ENCODE data around the gene ANKRD11. TPM values are rescaled to one million over a fixed set of nuclear protein-coding genes. Genes with fewer than 3 reads are reported as not detected.

Gene ANKRD11
- total RNA-seq, 1 experiment from 2014 or later: 99.4 TPM

DNA sequence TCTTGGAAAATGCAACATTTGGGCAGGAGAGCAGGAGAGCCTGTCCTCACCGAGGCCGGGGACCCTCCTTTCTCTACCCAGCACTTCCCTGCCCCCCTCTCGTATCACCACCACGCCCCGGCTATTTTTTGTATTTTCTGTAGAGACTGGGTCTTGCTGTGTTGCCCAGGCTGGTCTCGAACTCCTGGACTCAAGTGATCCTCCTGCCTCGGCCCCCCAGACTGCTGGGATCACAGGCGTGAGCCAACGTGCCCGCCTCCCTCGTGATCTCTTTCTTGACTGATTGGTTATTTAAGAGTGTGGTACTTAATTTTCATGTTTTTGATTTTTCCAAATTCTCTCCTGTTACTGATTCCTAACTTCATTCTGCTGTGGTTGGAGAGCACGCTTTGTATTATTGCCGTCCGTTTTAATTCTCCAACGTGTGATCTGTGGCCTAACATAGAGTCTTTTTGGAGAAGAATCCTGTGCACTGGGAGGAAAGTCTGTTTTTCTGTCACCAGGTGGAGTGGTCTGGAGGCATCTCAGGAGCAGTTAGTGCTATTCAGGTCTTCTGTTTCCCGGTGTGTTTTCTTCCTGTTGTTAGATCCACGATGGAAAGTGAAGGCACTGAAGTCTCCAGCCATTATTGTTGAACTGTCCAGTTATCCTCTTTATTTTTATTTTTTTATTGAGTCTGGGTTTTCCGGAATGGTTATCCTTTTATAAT is 232.4 kb downstream of the ANKRD11 start:
- TSS peak; percentile 80 for BruUV-seq (replicated peaks)
- Histone ChIP-seq H3K27me3 (ENCODE audit: control insufficient read depth, insufficient read depth, low read length) (no peaks in the 10 kb centered on the region), H3K4me3 (ENCODE audit: low read depth in 2 of 2, low read length in 2 of 2) (peak overlapping the region; percentile 45 to 64), H3K4me1 (ENCODE audit: control insufficient read depth, insufficient read depth, low read length) (no peaks in the 10 kb centered on the region; the same call in none of the 2 replicates), H3K36me3 (ENCODE audit: control insufficient read depth, insufficient read depth, low read length) (no peaks in the 10 kb centered on the region), H3K9me3 (ENCODE audit: control insufficient read depth, insufficient read depth, low read depth, low read length) (no peaks in the 10 kb centered on the region), H3K27ac (ENCODE audit: low read length) (peak overlapping the region; percentile 83)
- ATAC-seq: no peak; the same call in 1 of the 2 replicates
- intact Hi-C loops (cut with micrococcal nuclease; ENCODE audit: unreplicated experiment): no loop called here
- DNase-seq (ENCODE audit: low read depth, low spot score): no peak
- ChIA-PET POLR2A (no interaction called here), CTCF (no interaction called here)
- in situ Hi-C loops (cut with HindIII; ENCODE audit: low pct_unique_long_range_greater_than_20kb, low sequenced_read_pairs): no loop called here
- TF ChIP-seq POLR2AphosphoS5 (IDR thresholded peaks at IDR 0.05; ENCODE audit: low read depth, low read length) (no peak; the same call in 1 of the 2 replicates), TCF7L2 (IDR thresholded peaks at IDR 0.05; ENCODE audit: low read depth, low read length) (no peak), SIN3A (IDR thresholded peaks at IDR 0.05; ENCODE audit: borderline replicate concordance, insufficient read depth, low read depth, low read length) (no peak)

GRCh38 chr16:89257281-89257731 is 233.1 kb downstream of the ANKRD11 start:
- Histone ChIP-seq H3K4me3 (ENCODE audit: low read depth in 2 of 2, low read length in 2 of 2) (peak overlapping the region; percentile 45 to 64), H3K27ac (ENCODE audit: low read length) (peak overlapping the region; percentile 83), H3K9me3 (ENCODE audit: control insufficient read depth, insufficient read depth, low read depth, low read length) (no peaks in the 10 kb centered on the region), H3K4me1 (ENCODE audit: control insufficient read depth, insufficient read depth, low read length) (no peaks in the 10 kb centered on the region; the same call in none of the 2 replicates), H3K36me3 (ENCODE audit: control insufficient read depth, insufficient read depth, low read length) (no peaks in the 10 kb centered on the region), H3K27me3 (ENCODE audit: control insufficient read depth, insufficient read depth, low read length) (no peaks in the 10 kb centered on the region)
- ATAC-seq (peak; percentile 57), DNase-seq (ENCODE audit: low read depth, low spot score) (no peak)
- intact Hi-C loops (cut with micrococcal nuclease; ENCODE audit: unreplicated experiment) (no loop called here), in situ Hi-C loops (cut with HindIII; ENCODE audit: low pct_unique_long_range_greater_than_20kb, low sequenced_read_pairs) (no loop called here)
- POLR2A ChIA-PET: interaction anchor here (0.7 kb wide), 1 partner anchor 10 kb away, joined by 3 read pairs; no protein-coding TSS in a partner anchor
- no TSS peak for BruUV-seq (replicated peaks)
- CTCF ChIA-PET: no interaction called here
- TF ChIP-seq SIN3A (IDR thresholded peaks at IDR 0.05; ENCODE audit: borderline replicate concordance, insufficient read depth, low read depth, low read length) (no peak), TCF7L2 (IDR thresholded peaks at IDR 0.05; ENCODE audit: low read depth, low read length) (no peak), POLR2AphosphoS5 (IDR thresholded peaks at IDR 0.05; ENCODE audit: low read depth, low read length) (no peak), CTCF (IDR thresholded peaks at IDR 0.05) (no peak)
- TF ChIP-seq, protein P1, sequence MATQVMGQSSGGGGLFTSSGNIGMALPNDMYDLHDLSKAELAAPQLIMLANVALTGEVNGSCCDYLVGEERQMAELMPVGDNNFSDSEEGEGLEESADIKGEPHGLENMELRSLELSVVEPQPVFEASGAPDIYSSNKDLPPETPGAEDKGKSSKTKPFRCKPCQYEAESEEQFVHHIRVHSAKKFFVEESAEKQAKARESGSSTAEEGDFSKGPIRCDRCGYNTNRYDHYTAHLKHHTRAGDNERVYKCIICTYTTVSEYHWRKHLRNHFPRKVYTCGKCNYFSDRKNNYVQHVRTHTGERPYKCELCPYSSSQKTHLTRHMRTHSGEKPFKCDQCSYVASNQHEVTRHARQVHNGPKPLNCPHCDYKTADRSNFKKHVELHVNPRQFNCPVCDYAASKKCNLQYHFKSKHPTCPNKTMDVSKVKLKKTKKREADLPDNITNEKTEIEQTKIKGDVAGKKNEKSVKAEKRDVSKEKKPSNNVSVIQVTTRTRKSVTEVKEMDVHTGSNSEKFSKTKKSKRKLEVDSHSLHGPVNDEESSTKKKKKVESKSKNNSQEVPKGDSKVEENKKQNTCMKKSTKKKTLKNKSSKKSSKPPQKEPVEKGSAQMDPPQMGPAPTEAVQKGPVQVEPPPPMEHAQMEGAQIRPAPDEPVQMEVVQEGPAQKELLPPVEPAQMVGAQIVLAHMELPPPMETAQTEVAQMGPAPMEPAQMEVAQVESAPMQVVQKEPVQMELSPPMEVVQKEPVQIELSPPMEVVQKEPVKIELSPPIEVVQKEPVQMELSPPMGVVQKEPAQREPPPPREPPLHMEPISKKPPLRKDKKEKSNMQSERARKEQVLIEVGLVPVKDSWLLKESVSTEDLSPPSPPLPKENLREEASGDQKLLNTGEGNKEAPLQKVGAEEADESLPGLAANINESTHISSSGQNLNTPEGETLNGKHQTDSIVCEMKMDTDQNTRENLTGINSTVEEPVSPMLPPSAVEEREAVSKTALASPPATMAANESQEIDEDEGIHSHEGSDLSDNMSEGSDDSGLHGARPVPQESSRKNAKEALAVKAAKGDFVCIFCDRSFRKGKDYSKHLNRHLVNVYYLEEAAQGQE (IDR thresholded peaks at IDR 0.05; ENCODE audit: insufficient read depth in 1 of 2, low read depth in 2 of 2, low read length in 1 of 2): no peak

Measured in Panc1 (cell line).